ENCODE results near the gene CIB4. TPM values are rescaled to one million over a fixed set of nuclear protein-coding genes. Genes with fewer than 3 reads are reported as not detected.

Gene CIB4
- total RNA-seq, 4 donors from 2014 or later, result not detected

GRCh38 chr2:26623541-26624495 lies 17.3 kb downstream of the CIB4 start:
- no peak for TF ChIP-seq CTCF (IDR thresholded peaks at IDR 0.05)
- DNase-seq (ENCODE audit: low spot score) (no peak), ATAC-seq (ENCODE audit: low FRiP score) (no peak)

- ATAC-seq (ENCODE audit: low FRiP score) (no peak), DNase-seq (ENCODE audit: low spot score) (no peak)
- TF ChIP-seq CTCF (IDR thresholded peaks at IDR 0.05), result no peak
These were observed 19.5 kb downstream of the CIB4 start for GRCh38 chr2:26621469-26622199.

DNA sequence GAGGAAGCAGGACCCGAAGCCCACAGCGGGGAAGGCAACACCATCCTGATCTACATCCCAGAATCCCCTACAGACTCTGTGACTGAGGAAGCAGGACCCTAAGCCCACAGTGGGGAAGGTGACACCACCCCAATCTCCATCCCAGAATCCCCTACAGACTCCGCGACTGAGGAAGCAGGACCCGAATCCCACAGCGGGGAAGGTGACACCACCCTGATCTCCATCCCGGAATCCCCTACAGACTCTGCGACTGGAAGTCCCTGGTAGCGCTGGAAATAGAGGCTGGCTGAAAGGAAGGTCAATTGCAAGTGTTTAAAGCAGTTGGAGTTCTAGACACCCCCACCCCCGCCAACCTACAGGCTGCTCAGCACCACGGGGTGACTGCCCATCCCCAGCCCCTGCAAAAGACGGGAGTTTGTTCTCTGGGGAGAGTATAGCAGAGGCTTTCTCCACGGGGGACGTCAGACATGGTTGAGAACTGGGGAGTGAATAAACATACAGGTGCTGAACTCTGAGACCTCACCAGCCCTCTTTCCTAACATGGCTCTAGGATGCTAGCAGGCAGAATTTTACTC lies 21.0 kb downstream of the CIB4 start:
- TF ChIP-seq CTCF (IDR thresholded peaks at IDR 0.05), result no peak
- ATAC-seq (ENCODE audit: low FRiP score) (no peak), DNase-seq (ENCODE audit: low spot score) (no peak)

- TF ChIP-seq CTCF (IDR thresholded peaks at IDR 0.05), result no peak
- ATAC-seq (ENCODE audit: low FRiP score), result no peak
- DNase-seq (ENCODE audit: low spot score), result no peak
These were observed 21.6 kb downstream of the CIB4 start for GRCh38 chr2:26619521-26619951.

GRCh38 chr2:26619096-26619495 lies 22.1 kb downstream of the CIB4 start:
- DNase-seq (ENCODE audit: low spot score) (no peak), ATAC-seq (ENCODE audit: low FRiP score) (no peak)
- no peak for TF ChIP-seq CTCF (IDR thresholded peaks at IDR 0.05)

DNA sequence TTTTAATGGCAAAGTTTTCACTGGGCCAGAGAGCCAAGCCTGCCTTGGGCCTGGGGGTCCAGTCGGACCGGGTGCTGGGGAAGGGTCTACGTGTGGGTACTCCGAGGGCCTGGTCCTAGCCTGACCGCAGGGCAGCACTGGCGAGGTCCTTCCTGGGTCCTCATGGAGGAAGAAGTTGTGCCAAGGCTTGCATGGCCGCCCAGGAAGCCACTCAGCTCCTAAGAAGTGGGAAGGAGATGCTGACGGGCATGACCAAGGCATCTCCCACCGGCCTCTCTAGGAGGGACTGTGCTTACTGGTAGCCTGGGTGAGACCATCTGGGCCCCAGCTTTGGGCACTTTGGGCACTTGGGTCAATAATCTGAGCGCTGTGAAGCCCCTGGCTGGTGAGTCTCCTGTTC lies 22.6 kb downstream of the CIB4 start:
- DNase-seq (ENCODE audit: low spot score) (no peak), ATAC-seq (ENCODE audit: low FRiP score) (no peak)
- no peak for TF ChIP-seq CTCF (IDR thresholded peaks at IDR 0.05)

All from omental fat pad (tissue), 4 donors.